Neural cell (in vitro differentiated cells): ENCODE data around the gene NPTXR. TPM values are rescaled to one million over a fixed set of nuclear protein-coding genes. Genes with fewer than 3 reads are reported as not detected.

Experiments used
- H2AFZ ChIP-seq: fragments of 200-600, 300-800 bp; sonication (generic), shearing (Covaris generic); 2 replicates; pipeline ENCODE4 v1.6.0; 2014; ENCODE audit warnings: low read depth, mild to moderate bottlenecking, antibody characterized with exemption, low read length, moderate library complexity
- H3F3A ChIP-seq: fragments of 200-600 bp; shearing (Covaris generic); 2 replicates; pipeline ENCODE4 v1.6.1; 2016; ENCODE audit warnings: mild to moderate bottlenecking, moderate library complexity, mixed read lengths, antibody characterized with exemption, low read length; ENCODE audit not compliant: insufficient read depth, poor library complexity, severe bottlenecking
- H3K27ac ChIP-seq: fragments of 200-600, 300-800 bp; sonication (generic), shearing (Covaris generic); 2 replicates; pipeline ENCODE4 v1.5.1; 2014; ENCODE audit warnings: mild to moderate bottlenecking, low read length, moderate library complexity
- H3K27me3 ChIP-seq: fragments of 300-800, 200-600 bp; sonication (generic), shearing (Covaris generic); 2 replicates; pipeline ENCODE4 v1.6.0; 2014; ENCODE audit warnings: mild to moderate bottlenecking, low read depth, low read length, moderate library complexity; ENCODE audit not compliant: insufficient read depth
- H3K36me3 ChIP-seq: fragments of 300-800, 200-600 bp; sonication (generic), shearing (Covaris generic); 2 replicates; pipeline ENCODE4 v1.5.1; 2014; ENCODE audit warnings: mild to moderate bottlenecking, antibody characterized with exemption, low read length, moderate library complexity; ENCODE audit not compliant: insufficient read depth
- H3K4me2 ChIP-seq: fragments of 300-800, 200-600 bp; sonication (generic), shearing (Covaris generic); 2 replicates; pipeline ENCODE4 v1.6.0; 2014; ENCODE audit warnings: mild to moderate bottlenecking, low read length
- H3K4me3 ChIP-seq: fragments of 300-800, 200-600 bp; sonication (generic), shearing (Covaris generic); 2 replicates; pipeline ENCODE4 v1.5.1; 2014; ENCODE audit warnings: mild to moderate bottlenecking, low read length, moderate library complexity
- H3K79me2 ChIP-seq: fragments of 200-600 bp; shearing (Covaris generic); replicated peaks from 2 replicates; pipeline ENCODE4 v1.6.0; 2014; ENCODE audit warnings: mild to moderate bottlenecking, low read length, moderate library complexity; ENCODE audit not compliant: insufficient read depth
- H3K9ac ChIP-seq: fragments of 300-800, 200-600 bp; sonication (generic), shearing (Covaris generic); 2 replicates; pipeline ENCODE4 v1.6.1; 2016; ENCODE audit warnings: mild to moderate bottlenecking, low read length, mixed read lengths
- H3K9me2 ChIP-seq: fragments of 200-600 bp; shearing (Covaris generic); 2 replicates; pipeline ENCODE4 v1.6.1; 2016; ENCODE audit warnings: mild to moderate bottlenecking, low read length, mixed read lengths; ENCODE audit not compliant: insufficient read depth
- H3K9me3 ChIP-seq: fragments of 200-600, 300-800 bp; sonication (generic), shearing (Covaris generic); 2 replicates; pipeline ENCODE4 v1.6.1; 2016; ENCODE audit warnings: mild to moderate bottlenecking, mixed run types, low read length, moderate library complexity, mixed read lengths
- H4K20me1 ChIP-seq: fragments of 200-600 bp; shearing (Covaris generic); 2 replicates; pipeline ENCODE4 v1.6.1; 2016; ENCODE audit warnings: mild to moderate bottlenecking, mixed run types; ENCODE audit not compliant: insufficient read depth
- CTCF ChIP-seq: fragments of 450-650 bp; IDR thresholded peaks from 2 replicates; pipeline ENCODE4 v1.5.1; 2014; ENCODE audit warnings: antibody characterized with exemption, mild to moderate bottlenecking, moderate library complexity; ENCODE audit not compliant: poor library complexity, severe bottlenecking
- EP300 ChIP-seq: fragments of 450-650 bp; conservative IDR thresholded peaks from 2 replicates; pipeline ENCODE4 v1.6.1; 2014; ENCODE audit warnings: antibody characterized with exemption, mild to moderate bottlenecking, moderate library complexity; ENCODE audit not compliant: poor library complexity, severe bottlenecking
- EZH2 ChIP-seq: fragments of 200-600, 300-800 bp; shearing (Covaris generic), sonication (generic); IDR thresholded peaks from 2 replicates; pipeline ENCODE4 v1.6.1; 2014; ENCODE audit warnings: antibody characterized with exemption, low read length, borderline replicate concordance, mild to moderate bottlenecking; ENCODE audit not compliant: insufficient read depth, poor library complexity, severe bottlenecking
- MXI1 ChIP-seq: fragments of 450-650 bp; conservative IDR thresholded peaks from 2 replicates; pipeline ENCODE4 v1.6.1; 2014; ENCODE audit warnings: antibody characterized with exemption, mild to moderate bottlenecking; ENCODE audit not compliant: poor library complexity, severe bottlenecking
- POLR2AphosphoS5 ChIP-seq: IDR thresholded peaks from 2 replicates; pipeline ENCODE4 v1.6.1; 2012
- RAD21 ChIP-seq: fragments of 450-650 bp; conservative IDR thresholded peaks from 2 replicates; pipeline ENCODE4 v1.6.1; 2014; ENCODE audit warnings: antibody characterized with exemption, mild to moderate bottlenecking, moderate library complexity
- REST ChIP-seq: IDR thresholded peaks from 2 replicates; pipeline ENCODE4 v1.6.1; 2012; ENCODE audit warnings: borderline replicate concordance
- SMC3 ChIP-seq: fragments of 450-650 bp; conservative IDR thresholded peaks from 2 replicates; pipeline ENCODE4 v1.6.1; 2014; ENCODE audit warnings: antibody characterized with exemption, mild to moderate bottlenecking, moderate library complexity; ENCODE audit not compliant: poor library complexity
- TAF1 ChIP-seq: IDR thresholded peaks from 2 replicates; pipeline ENCODE4 v1.6.1; 2012; ENCODE audit warnings: low read depth
- polyA plus RNA-seq: library from polyadenylated mRNA; depleted of rRNA; stranded (reverse); fragments of >200 nt; gene quantifications from 2 replicates; pipeline ENCODE4 v1.2.3, GENCODE V29; 2014

NPTXR gene
- polyA plus RNA-seq, 1 donor from 2014 or later = 17.0 TPM

GRCh38 chr22:38872172-38872830, 28.5 kb upstream of the NPTXR start, which contains the start of gene CBX6:
Gene CBX6, minus strand, starts transcription at chr22:38872216. Its CDS starts 26 bp downstream, at chr22:38872190.
- peak within 1 kb of the TSS; percentile 96 for H3K9ac ChIP-seq
- no peaks in the 10 kb centered on the region for H3K27me3 ChIP-seq
- peaks cover 7% of the 10 kb centered on the region for H4K20me1 ChIP-seq
- no peaks in the 10 kb centered on the region for H3K9me2 ChIP-seq
- TF ChIP-seq RAD21 (peak; percentile 43), EP300 (peak; percentile 70), CTCF (no peak), EZH2 (no peak), SMC3 (peak; percentile 49), POLR2AphosphoS5 (peak; percentile 88), MXI1 (peak; percentile 66), TAF1 (peak; percentile 39), REST (no peak)
- H3K27ac ChIP-seq = peak within 1 kb of the TSS; percentile 96
- no peaks in the 10 kb centered on the region for H3K36me3 ChIP-seq
- peaks cover 25% of the 10 kb centered on the region for H3K79me2 ChIP-seq
- H2AFZ ChIP-seq = peak within 1 kb of the TSS; percentile 89
- H3K9me3 ChIP-seq = no peaks in the 10 kb centered on the region
- no peaks in the 10 kb centered on the region for H3F3A ChIP-seq
- H3K4me2 ChIP-seq = peak within 1 kb of the TSS; percentile 97
- H3K4me3 ChIP-seq = peak within 1 kb of the TSS; percentile 94

- Histone ChIP-seq H3K9me3 (no peaks in the 10 kb centered on the region), H3K9ac (peak overlapping the region; percentile 84), H4K20me1 (peaks cover 7% of the 10 kb centered on the region), H3K27ac (peak overlapping the region; percentile 88), H3K9me2 (no peaks in the 10 kb centered on the region), H3K27me3 (no peaks in the 10 kb centered on the region), H2AFZ (no peak overlapping the region), H3F3A (no peaks in the 10 kb centered on the region), H3K79me2 (peaks cover 25% of the 10 kb centered on the region), H3K36me3 (no peaks in the 10 kb centered on the region), H3K4me2 (peak overlapping the region; percentile 97), H3K4me3 (peak overlapping the region; percentile 94)
- TF ChIP-seq CTCF = no peak
- no peak for TF ChIP-seq EZH2
- no peak for TF ChIP-seq MXI1
- TF ChIP-seq SMC3 = no peak
- no peak for TF ChIP-seq RAD21
- TF ChIP-seq POLR2AphosphoS5 = no peak
- TF ChIP-seq EP300 = no peak
- TF ChIP-seq TAF1 = no peak
- TF ChIP-seq REST = no peak
Observed at GRCh38 chr22:38871360-38872171, 27.7 kb upstream of the NPTXR start.
